Stomach (tissue), 4 donors: ENCODE measurements around the gene THOC3.
"Not testable (repeated sequence)": the region's sequence is repeated elsewhere in the genome, so short reads cannot be mapped to it uniquely, and the experiment has no call there.

Experiments
- POLR2A ChIP-seq, 4 donors: fragments of 450-650 bp; IDR thresholded peaks; one replicate each; pipeline ENCODE4 v1.6.1; 2016; ENCODE audit warnings: antibody characterized with exemption in 4 of 4, control low read depth in 2 of 4, mild to moderate bottlenecking in 1 of 4, moderate library complexity in 1 of 4
- TF ChIP-seq, protein P1 (sequence below), 7 experiments: fragments of 450-650 bp in 4 of 7; fragments of 200-600 bp in 3 of 7; sonication (generic) in 3 of 7; IDR thresholded peaks; one replicate each; pipeline ENCODE4 v1.5.1; 2016 to 2019; ENCODE audit warnings: antibody characterized with exemption in 7 of 7, control low read depth in 2 of 7, mild to moderate bottlenecking in 1 of 7

DNA sequence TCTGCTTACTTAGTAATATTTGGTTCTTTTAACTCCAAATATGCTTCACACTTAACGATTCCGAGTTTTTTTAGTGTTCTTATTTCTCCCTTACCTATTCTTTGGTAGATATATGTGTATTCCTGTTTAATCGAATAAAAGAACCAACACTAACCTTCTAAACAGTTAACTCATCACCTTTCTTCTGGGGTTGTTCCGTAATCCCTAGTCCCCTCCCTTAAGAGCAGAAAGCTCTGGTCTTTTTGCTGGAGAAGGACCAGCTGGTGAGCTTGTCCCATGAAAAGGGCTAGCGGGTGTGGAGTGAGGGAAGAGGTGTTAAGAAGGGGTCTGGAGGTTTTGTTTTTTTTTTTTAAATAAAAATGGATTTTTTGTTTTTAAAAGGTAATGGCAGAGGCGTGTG, 266 bp upstream of the THOC3 start:
- TF ChIP-seq, protein P1, sequence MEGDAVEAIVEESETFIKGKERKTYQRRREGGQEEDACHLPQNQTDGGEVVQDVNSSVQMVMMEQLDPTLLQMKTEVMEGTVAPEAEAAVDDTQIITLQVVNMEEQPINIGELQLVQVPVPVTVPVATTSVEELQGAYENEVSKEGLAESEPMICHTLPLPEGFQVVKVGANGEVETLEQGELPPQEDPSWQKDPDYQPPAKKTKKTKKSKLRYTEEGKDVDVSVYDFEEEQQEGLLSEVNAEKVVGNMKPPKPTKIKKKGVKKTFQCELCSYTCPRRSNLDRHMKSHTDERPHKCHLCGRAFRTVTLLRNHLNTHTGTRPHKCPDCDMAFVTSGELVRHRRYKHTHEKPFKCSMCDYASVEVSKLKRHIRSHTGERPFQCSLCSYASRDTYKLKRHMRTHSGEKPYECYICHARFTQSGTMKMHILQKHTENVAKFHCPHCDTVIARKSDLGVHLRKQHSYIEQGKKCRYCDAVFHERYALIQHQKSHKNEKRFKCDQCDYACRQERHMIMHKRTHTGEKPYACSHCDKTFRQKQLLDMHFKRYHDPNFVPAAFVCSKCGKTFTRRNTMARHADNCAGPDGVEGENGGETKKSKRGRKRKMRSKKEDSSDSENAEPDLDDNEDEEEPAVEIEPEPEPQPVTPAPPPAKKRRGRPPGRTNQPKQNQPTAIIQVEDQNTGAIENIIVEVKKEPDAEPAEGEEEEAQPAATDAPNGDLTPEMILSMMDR (IDR thresholded peaks at IDR 0.05): not testable (repeated sequence)
- not testable (repeated sequence) for TF ChIP-seq POLR2A (IDR thresholded peaks at IDR 0.05)
